Tibial nerve (tissue), 3 donors: ENCODE results near the gene SYNPO2.

Source experiments
- POLR2A ChIP-seq, 2 donors: fragments of 450-650 bp; IDR thresholded peaks; one replicate each; pipeline ENCODE4 v1.6.1; 2017; ENCODE audit warnings: antibody characterized with exemption in 2 of 2, mild to moderate bottlenecking in 2 of 2, moderate library complexity in 2 of 2
- TF ChIP-seq, protein P1 (sequence below), 5 experiments: fragments of 200-600 bp in 3 of 5; fragments of 450-650 bp in 2 of 5; sonication (generic) in 3 of 5; IDR thresholded peaks; one replicate each; pipeline ENCODE4 v1.5.1; 2016 to 2019; ENCODE audit warnings: antibody characterized with exemption in 5 of 5, mild to moderate bottlenecking in 3 of 5, moderate library complexity in 2 of 5

DNA sequence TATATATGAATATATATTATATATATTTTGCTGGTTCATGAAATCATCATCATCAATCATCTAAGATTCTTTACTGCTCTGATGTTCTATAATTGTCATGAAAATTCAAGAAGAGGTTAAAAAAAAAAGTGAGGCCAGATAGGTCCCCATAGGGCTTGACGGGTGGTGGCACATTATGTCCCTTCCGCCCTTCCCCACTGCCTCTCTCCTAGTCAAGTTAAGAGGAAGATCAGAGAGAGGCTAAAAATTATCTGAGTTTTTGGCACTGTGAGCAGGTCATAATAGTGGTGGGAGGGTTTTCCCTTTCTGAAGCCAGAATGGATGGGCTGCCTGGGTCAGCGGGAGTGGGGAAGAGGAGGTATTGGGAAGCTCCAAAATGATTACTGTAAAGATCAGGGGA is 5.4 kb downstream of the SYNPO2 start:
- TF ChIP-seq POLR2A (IDR thresholded peaks at IDR 0.05), result no peak
- TF ChIP-seq, protein P1, sequence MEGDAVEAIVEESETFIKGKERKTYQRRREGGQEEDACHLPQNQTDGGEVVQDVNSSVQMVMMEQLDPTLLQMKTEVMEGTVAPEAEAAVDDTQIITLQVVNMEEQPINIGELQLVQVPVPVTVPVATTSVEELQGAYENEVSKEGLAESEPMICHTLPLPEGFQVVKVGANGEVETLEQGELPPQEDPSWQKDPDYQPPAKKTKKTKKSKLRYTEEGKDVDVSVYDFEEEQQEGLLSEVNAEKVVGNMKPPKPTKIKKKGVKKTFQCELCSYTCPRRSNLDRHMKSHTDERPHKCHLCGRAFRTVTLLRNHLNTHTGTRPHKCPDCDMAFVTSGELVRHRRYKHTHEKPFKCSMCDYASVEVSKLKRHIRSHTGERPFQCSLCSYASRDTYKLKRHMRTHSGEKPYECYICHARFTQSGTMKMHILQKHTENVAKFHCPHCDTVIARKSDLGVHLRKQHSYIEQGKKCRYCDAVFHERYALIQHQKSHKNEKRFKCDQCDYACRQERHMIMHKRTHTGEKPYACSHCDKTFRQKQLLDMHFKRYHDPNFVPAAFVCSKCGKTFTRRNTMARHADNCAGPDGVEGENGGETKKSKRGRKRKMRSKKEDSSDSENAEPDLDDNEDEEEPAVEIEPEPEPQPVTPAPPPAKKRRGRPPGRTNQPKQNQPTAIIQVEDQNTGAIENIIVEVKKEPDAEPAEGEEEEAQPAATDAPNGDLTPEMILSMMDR (IDR thresholded peaks at IDR 0.05), result no peak
